ENCODE data around the gene ACTG2.

GRCh38 chr2:73917296-73917695, 24.5 kb downstream of the ACTG2 start:
- no peak for TF ChIP-seq CTCF (IDR thresholded peaks at IDR 0.05; ENCODE audit: low read length)
- no peak for TF ChIP-seq EZH2 (optimal IDR thresholded peaks at IDR 0.05; ENCODE audit: low read depth, low read length)
- TF ChIP-seq EZH2phosphoT487 (IDR thresholded peaks at IDR 0.05; ENCODE audit: low read length): no peak

Data from MM.1S (cell line).